Endothelial cell of umbilical vein (primary cell): ENCODE data around the gene ABCB9. TPM values are rescaled to one million over a fixed set of nuclear protein-coding genes. Genes with fewer than 3 reads are reported as not detected.

Experiments used
- BruUV-seq: library from RNA; stranded (reverse); fragments of 400-500 nt; replicated peaks from 2 replicates; lab custom pipeline; 2021; lab: Mats Ljungman, UMichigan
- CTCF ChIA-PET: fragments of 300-600, 350-600 bp; sonication (Branson Sonifier 250); formaldehyde crosslinking; loops from one replicate; lab custom pipeline; 2021; ENCODE audit warnings: antibody characterized with exemption, inconsistent platforms; lab: Charles Lee
- POLR2A ChIA-PET: fragments of 300-600, 350-600 bp; sonication (Branson Sonifier 250); formaldehyde crosslinking; loops from one replicate; lab custom pipeline; 2021; ENCODE audit warnings: antibody characterized with exemption, inconsistent platforms; lab: Charles Lee
- DNase-seq: peaks from one replicate; pipeline ENCODE4 v3.0.0-alpha.2; 2011; ENCODE audit warnings: low read depth, low spot score
- FAIRE-seq: peaks from 2 replicates; lab custom pipeline; 2011; peaks lifted over from hg19 to GRCh38; lab: Jason Lieb, UNC
- H2AFZ ChIP-seq: 2 replicates; pipeline ENCODE4 v1.6.0; 2012; ENCODE audit warnings: low read depth, low read length, control low read depth, inconsistent platforms
- H3K27ac ChIP-seq: 2 replicates; pipeline ENCODE4 v1.5.1; 2011; ENCODE audit warnings: low read depth, mild to moderate bottlenecking, control low read depth, low read length, moderate library complexity; ENCODE audit not compliant: insufficient read depth
- H3K27me3 ChIP-seq, 2 experiments: 2 replicates each; pipeline versions ENCODE4 v1.6.0 to v1.6.1; 2011; ENCODE audit warnings: low read length in 2 of 2, mixed read lengths in 1 of 2; ENCODE audit not compliant: control insufficient read depth in 2 of 2, insufficient read depth in 2 of 2
- H3K36me3 ChIP-seq, 2 experiments: 2 replicates in 1 of 2; 3 replicates in 1 of 2; pipeline ENCODE4 v1.5.1; 2011; ENCODE audit warnings: low read length in 2 of 2, mild to moderate bottlenecking in 1 of 2, moderate library complexity in 1 of 2; ENCODE audit not compliant: control insufficient read depth in 2 of 2, insufficient read depth in 2 of 2; ENCODE audit errors: extremely low read depth in 1 of 2
- H3K4me1 ChIP-seq: 3 replicates; pipeline ENCODE4 v1.5.1; 2011; ENCODE audit warnings: mild to moderate bottlenecking, low read length; ENCODE audit not compliant: control insufficient read depth, insufficient read depth; ENCODE audit errors: extremely low read depth
- H3K4me2 ChIP-seq: 2 replicates; pipeline ENCODE4 v1.6.1; 2011; ENCODE audit warnings: low read length, control low read depth, mixed read lengths; ENCODE audit not compliant: insufficient read depth
- H3K4me3 ChIP-seq, 3 experiments: fragments of 200-600 bp in 1 of 3; sonication (generic), shearing (Covaris generic) in 1 of 3; replicated peaks in 1 of 3; 2 replicates each; pipeline ENCODE4 v1.5.1; 2011 to 2016; ENCODE audit warnings: control low read depth in 3 of 3, low read length in 3 of 3, mild to moderate bottlenecking in 2 of 3, inconsistent platforms in 1 of 3, low read depth in 1 of 3, moderate library complexity in 1 of 3; ENCODE audit not compliant: insufficient read depth in 1 of 3
- H3K79me2 ChIP-seq: 2 replicates; pipeline ENCODE4 v1.6.0; 2012; ENCODE audit warnings: low read length, inconsistent platforms; ENCODE audit not compliant: control insufficient read depth, insufficient read depth
- H3K9ac ChIP-seq: replicated peaks from 2 replicates; pipeline ENCODE3; 2011; ENCODE audit warnings: low read length, control low read depth; ENCODE audit not compliant: insufficient read depth; ENCODE audit errors: extremely low read depth
- H3K9me1 ChIP-seq: replicated peaks from 3 replicates; pipeline ENCODE4 v1.6.0; 2011; ENCODE audit warnings: mild to moderate bottlenecking, low read length; ENCODE audit not compliant: control insufficient read depth, insufficient read depth; ENCODE audit errors: extremely low read depth
- H3K9me3 ChIP-seq: replicated peaks from 2 replicates; pipeline ENCODE4 v1.5.1; 2012; ENCODE audit warnings: low read length, inconsistent platforms; ENCODE audit not compliant: control insufficient read depth, insufficient read depth
- H4K20me1 ChIP-seq: replicated peaks from 2 replicates; pipeline ENCODE3; 2011; ENCODE audit warnings: mild to moderate bottlenecking, low read length; ENCODE audit not compliant: control insufficient read depth, insufficient read depth; ENCODE audit errors: extremely low read depth
- CTCF ChIP-seq, 2 donors: IDR thresholded peaks; 1 replicate in 1 of 2; 2 replicates in 1 of 2; pipeline ENCODE4 v1.5.1; 2011; ENCODE audit warnings: low read length in 2 of 2, mild to moderate bottlenecking in 2 of 2, moderate library complexity in 2 of 2, control low read depth in 1 of 2, inconsistent platforms in 1 of 2, low read depth in 1 of 2; ENCODE audit not compliant: insufficient read depth in 1 of 2; ENCODE audit errors: extremely low read depth in 1 of 2
- EZH2 ChIP-seq: IDR thresholded peaks from 2 replicates; pipeline ENCODE4 v1.6.1; 2012; ENCODE audit warnings: borderline replicate concordance, low read depth, mild to moderate bottlenecking, moderate library complexity, low read length, inconsistent platforms; ENCODE audit not compliant: severe bottlenecking
- FOS ChIP-seq: IDR thresholded peaks from 2 replicates; pipeline ENCODE4 v1.6.1; 2011; ENCODE audit warnings: mild to moderate bottlenecking, low read length, moderate library complexity, borderline replicate concordance; ENCODE audit not compliant: insufficient read depth
- GATA2 ChIP-seq: IDR thresholded peaks from 2 replicates; pipeline ENCODE4 v1.7.0; 2011; ENCODE audit warnings: low read depth, mild to moderate bottlenecking, moderate library complexity, mixed read lengths, low read length; ENCODE audit not compliant: insufficient read length, insufficient read depth
- JUN ChIP-seq: IDR thresholded peaks from 2 replicates; pipeline ENCODE4 v1.6.1; 2011; ENCODE audit warnings: borderline replicate concordance, low read depth; ENCODE audit not compliant: insufficient read length, insufficient read depth
- MAX ChIP-seq: IDR thresholded peaks from 2 replicates; pipeline ENCODE4 v1.6.1; 2011; ENCODE audit not compliant: insufficient read depth, insufficient read length
- MYC ChIP-seq: IDR thresholded peaks from one replicate; pipeline ENCODE4 v1.6.1; 2011; ENCODE audit warnings: mild to moderate bottlenecking, low read depth, low read length
- POLR2A ChIP-seq: IDR thresholded peaks from 2 replicates; pipeline ENCODE4 v1.6.1; 2012; ENCODE audit warnings: low read depth, mild to moderate bottlenecking, control low read depth, low read length
- POLR2AphosphoS5 ChIP-seq: IDR thresholded peaks from 2 replicates; pipeline ENCODE4 v1.6.1; 2012; ENCODE audit warnings: low read depth, mild to moderate bottlenecking, control low read depth, low read length, moderate library complexity; ENCODE audit not compliant: insufficient read depth
- dilution Hi-C: fragments of 300-500 bp; cut with MboI; formaldehyde crosslinking; loops from one replicate; pipeline ENCODE4 v1.15.0; 2019; ENCODE audit warnings: low sequenced_read_pairs; ENCODE audit not compliant: extremely low pct_ligation_motif_present
- intact Hi-C: fragments of 100-400 bp; cut with micrococcal nuclease; formaldehyde crosslinking; loops from one replicate; pipeline ENCODE4 v1.10.0; 2022
- polyA plus RNA-seq, 4 experiments: library from polyadenylated mRNA; depleted of rRNA in 3 of 4; stranded (reverse) in 3 of 4; unstranded in 1 of 4; fragments of >200 nt; gene quantifications; 2 replicates each; pipeline versions ENCODE4 v1.2.1 to v1.2.3, GENCODE V29; 2011 to 2012; ENCODE audit warnings: missing spikeins in 1 of 4
- total RNA-seq: library from RNA; stranded (reverse); gene quantifications from 2 replicates; pipeline ENCODE4 v1.2.3, GENCODE V29; 2021

The ABCB9 gene
- total and polyA plus RNA-seq, 2 donors (not counting 3 experiments of a cell fraction or from before 2014, with no cell fraction given) = 11.7 to 16.9 TPM

GRCh38 chr12:122981587-122982476, 15.6 kb upstream of the ABCB9 start:
- TF ChIP-seq POLR2AphosphoS5 = no peak
- TF ChIP-seq POLR2A = no peak
- no peak for TF ChIP-seq FOS
- TF ChIP-seq GATA2 = no peak
- no peak for TF ChIP-seq CTCF (IDR thresholded peaks at IDR 0.05; ENCODE audit: extremely low read depth in 1 of 2, insufficient read depth in 1 of 2, low read depth in 1 of 2, low read length in 2 of 2)
- TF ChIP-seq MAX = no peak
- TF ChIP-seq EZH2 = no peak
- no peak for TF ChIP-seq MYC
- no peak for TF ChIP-seq JUN
- no peak for DNase-seq
- Histone ChIP-seq H3K27ac (peak overlapping the region; percentile 78), H3K9me1 (no peaks in the 10 kb centered on the region), H3K27me3 (no peaks in the 10 kb centered on the region), H3K36me3 (peaks cover 0 to 9% of the 10 kb centered on the region in 2 experiments), H3K9me3 (no peaks in the 10 kb centered on the region), H4K20me1 (no peaks in the 10 kb centered on the region), H3K79me2 (peaks cover 23% of the 10 kb centered on the region), H3K9ac (peak overlapping the region; percentile 90), H2AFZ (no peak overlapping the region), H3K4me2 (peak overlapping the region; percentile 76), H3K4me3 (peak overlapping the region; percentile 48 to 83 (median 60)), H3K4me1 (peaks cover 35% of the 10 kb centered on the region)
- BruUV-seq = no TSS peak
- dilution Hi-C loops (no loop called here), intact Hi-C loops (no loop called here)
- POLR2A ChIA-PET = interaction anchor here (1.7 kb wide), 1 partner anchor 251 kb away, joined by 7 read pairs; the partner anchor contains the start of genes MPHOSPH9 and MTRFR
- CTCF ChIA-PET = interaction anchor here (1.4 to 2.0 kb wide), 2 partner anchors 188 to 256 kb away, joined by 5 to 9 read pairs; no protein-coding TSS in a partner anchor
- FAIRE-seq = no peak
